HuH-7 (cell line): Measurements from ENCODE around the gene MCEMP1.

Experiments used
- DNase-seq: peaks from one replicate; pipeline ENCODE4 v3.0.0; 2011; ENCODE audit warnings: low spot score

Gene MCEMP1

GRCh38 chr19:7643629-7644549 lies 33.0 kb upstream of the MCEMP1 start:
- peak; percentile 44 for DNase-seq

- DNase-seq, result no peak
These were observed 32.4 kb upstream of the MCEMP1 start for GRCh38 chr19:7644550-7644877.

GRCh38 chr19:7645163-7645562 lies 31.7 kb upstream of the MCEMP1 start:
- no peak for DNase-seq

- DNase-seq, result no peak
These were observed 31.0 kb upstream of the MCEMP1 start for GRCh38 chr19:7645656-7646425.

GRCh38 chr19:7646426-7646700 lies 30.5 kb upstream of the MCEMP1 start:
- no peak for DNase-seq

- DNase-seq, result no peak
These were observed 29.7 kb upstream of the MCEMP1 start for GRCh38 chr19:7647156-7647555.

- no peak for DNase-seq
These were observed 28.4 kb upstream of the MCEMP1 start for GRCh38 chr19:7648265-7649014.

- no peak for DNase-seq
These were observed 26.7 kb upstream of the MCEMP1 start for GRCh38 chr19:7650148-7650547.

- DNase-seq, result peak; percentile 91
These were observed 24.7 kb upstream of the MCEMP1 start for GRCh38 chr19:7652061-7652641.

- DNase-seq, result no peak
These were observed 22.5 kb upstream of the MCEMP1 start for GRCh38 chr19:7654401-7654800.

GRCh38 chr19:7655581-7655980 lies 21.3 kb upstream of the MCEMP1 start:
- no peak for DNase-seq

- DNase-seq, result no peak
These were observed 19.6 kb upstream of the MCEMP1 start for GRCh38 chr19:7657131-7657751.

GRCh38 chr19:7658219-7658686 lies 18.6 kb upstream of the MCEMP1 start:
- DNase-seq, result no peak

GRCh38 chr19:7661744-7662538 lies 14.9 kb upstream of the MCEMP1 start:
- DNase-seq, result no peak

GRCh38 chr19:7662657-7663056 lies 14.2 kb upstream of the MCEMP1 start:
- no peak for DNase-seq

GRCh38 chr19:7663706-7664105 lies 13.2 kb upstream of the MCEMP1 start:
- no peak for DNase-seq

GRCh38 chr19:7665076-7665475 lies 11.8 kb upstream of the MCEMP1 start:
- DNase-seq, result no peak

GRCh38 chr19:7668842-7669241 lies 8.0 kb upstream of the MCEMP1 start, which contains the start of gene RETN:
Gene RETN (plus strand): TSS chr19:7669049. CDS start chr19:7669327, 278 bp downstream.
- DNase-seq, result no peak

- no peak for DNase-seq
These were observed 7.2 kb upstream of the MCEMP1 start for GRCh38 chr19:7669641-7670040.

- DNase-seq, result no peak
These were observed 6.6 kb upstream of the MCEMP1 start for GRCh38 chr19:7670150-7670783.
